HG02852 (cell line): ENCODE data around the gene EFHC1.
A peak's percentile ranks its signal among the peaks of the same experiment; 100 is the strongest.
"Not testable (repeated sequence)": the region's sequence is repeated elsewhere in the genome, so short reads cannot be mapped to it uniquely, and the experiment has no call there.

ENCODE experiments used
- ATAC-seq: cut with Tn5 transposase; IDR thresholded peaks from one replicate; pipeline ENCODE4 v1.9.1; 2021; ENCODE audit warnings: mild to moderate bottlenecking, moderate library complexity; ENCODE audit not compliant: unreplicated experiment

Gene EFHC1

DNA sequence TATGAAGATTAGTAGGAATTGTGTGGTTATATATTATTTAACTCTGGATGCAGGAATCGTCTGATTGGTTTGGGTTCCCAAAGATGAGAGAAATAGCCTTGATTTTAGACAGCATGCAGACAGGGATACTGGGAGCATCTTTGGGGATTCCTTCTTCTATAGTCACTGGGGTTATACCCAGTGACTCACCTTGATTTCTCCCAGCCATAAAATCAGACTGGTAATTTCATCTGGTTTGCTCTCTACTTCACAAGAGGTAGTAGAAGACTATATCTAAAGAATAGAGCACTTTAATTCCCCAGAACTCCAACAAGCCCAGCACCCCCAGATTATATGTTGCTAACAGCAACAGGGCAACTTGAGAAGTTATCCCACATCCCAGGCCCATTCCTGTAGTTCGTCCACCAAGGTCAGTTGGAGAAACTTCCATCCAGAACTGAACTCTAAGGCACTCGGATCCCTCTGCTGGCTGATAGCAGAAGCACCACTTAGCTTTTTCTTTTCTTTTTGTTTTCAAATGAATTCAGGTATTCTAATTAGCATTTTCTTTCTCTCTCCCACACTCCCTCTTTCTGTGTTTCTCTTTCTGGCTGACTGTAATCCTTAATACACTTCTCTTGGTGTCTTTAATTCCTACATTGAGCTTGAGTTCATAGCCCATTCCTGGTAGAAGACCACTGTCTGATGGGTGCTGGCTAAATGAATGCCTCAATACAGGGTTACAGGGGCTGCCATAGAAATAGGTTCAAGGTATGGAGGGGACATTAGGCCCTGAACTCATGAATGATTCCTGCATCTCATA, 20.4 kb upstream of the EFHC1 start:
- ATAC-seq, result no peak

DNA sequence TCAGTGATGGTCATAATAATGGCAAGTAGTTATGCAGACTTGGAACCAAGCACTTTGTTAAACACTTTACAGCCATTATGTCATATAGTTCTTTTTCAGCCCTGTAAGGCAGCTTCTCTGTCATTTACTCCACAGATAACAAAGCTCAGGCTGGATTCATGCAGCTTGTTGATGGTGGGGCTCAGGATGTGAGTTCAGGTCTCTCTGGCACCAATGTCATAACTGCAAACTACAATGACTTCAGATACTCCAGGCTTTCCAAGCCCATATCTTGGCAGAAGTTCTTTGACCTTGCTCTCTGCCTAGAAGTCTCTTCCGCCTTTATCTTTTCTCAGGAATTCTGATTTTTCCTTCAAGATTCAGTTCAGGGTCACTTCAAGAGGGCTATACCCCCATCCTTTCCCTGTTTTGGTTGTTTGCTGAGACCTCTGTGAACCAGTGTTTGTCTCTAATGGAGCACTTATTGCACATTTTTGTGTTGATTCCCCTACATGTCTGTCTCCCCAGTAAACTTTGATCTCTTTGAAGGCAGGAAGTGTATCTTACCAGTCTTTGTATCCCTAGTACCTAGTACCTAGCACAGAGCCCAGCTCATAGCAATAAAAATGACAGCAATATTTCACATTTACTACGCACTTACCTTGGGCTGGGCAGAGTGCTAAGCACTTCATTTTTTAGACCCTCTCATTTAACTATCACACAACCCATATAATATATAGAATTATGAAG, 19.7 kb upstream of the EFHC1 start:
- no peak for ATAC-seq

DNA sequence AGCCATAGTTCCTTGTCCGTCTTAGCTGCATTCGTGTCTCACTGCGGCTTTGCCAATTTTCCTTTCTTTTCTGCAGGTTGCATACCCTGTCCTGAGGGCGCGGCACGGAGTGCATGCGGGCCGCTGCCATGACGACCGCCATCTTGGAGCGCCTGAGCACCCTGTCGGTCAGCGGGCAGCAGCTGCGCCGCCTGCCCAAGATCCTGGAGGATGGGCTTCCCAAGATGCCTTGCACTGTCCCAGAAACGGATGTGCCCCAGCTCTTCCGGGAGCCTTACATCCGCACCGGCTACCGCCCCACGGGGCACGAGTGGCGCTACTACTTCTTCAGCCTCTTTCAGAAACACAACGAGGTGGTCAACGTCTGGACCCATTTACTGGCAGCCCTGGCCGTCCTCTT, 17.1 kb upstream of the EFHC1 start:
- no peak for ATAC-seq

DNA sequence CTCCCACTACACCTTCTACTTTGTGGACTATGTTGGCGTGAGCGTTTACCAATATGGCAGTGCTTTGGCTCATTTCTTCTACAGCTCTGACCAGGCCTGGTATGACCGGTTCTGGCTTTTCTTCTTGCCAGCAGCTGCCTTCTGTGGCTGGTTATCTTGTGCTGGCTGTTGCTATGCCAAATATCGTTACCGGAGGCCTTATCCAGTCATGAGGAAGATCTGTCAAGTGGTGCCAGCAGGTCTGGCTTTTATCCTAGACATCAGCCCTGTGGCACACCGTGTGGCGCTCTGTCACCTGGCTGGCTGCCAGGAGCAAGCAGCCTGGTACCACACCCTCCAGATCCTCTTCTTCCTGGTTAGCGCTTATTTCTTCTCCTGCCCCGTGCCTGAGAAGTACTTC, 16.5 kb upstream of the EFHC1 start:
- ATAC-seq, result no peak

DNA sequence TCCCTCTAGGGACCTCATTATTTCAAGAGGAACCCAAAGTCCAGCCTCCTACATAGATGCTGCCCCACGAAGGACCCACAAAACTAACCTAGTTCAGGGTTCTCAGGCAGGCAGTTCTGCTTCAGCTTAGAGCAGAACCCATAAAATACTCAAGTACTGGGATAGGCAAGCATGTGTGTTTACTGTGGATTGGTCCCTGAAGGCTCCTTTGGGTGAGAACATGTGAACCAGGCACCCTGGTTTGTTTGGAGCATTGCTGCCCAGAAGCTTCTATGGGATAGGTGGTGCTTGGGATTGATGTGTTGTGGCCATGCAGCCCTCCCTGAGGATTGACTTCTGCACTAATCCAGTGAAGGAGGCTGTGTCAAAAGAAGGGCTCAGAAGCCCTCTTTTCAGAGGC, 14.9 kb upstream of the EFHC1 start:
- ATAC-seq, result no peak

DNA sequence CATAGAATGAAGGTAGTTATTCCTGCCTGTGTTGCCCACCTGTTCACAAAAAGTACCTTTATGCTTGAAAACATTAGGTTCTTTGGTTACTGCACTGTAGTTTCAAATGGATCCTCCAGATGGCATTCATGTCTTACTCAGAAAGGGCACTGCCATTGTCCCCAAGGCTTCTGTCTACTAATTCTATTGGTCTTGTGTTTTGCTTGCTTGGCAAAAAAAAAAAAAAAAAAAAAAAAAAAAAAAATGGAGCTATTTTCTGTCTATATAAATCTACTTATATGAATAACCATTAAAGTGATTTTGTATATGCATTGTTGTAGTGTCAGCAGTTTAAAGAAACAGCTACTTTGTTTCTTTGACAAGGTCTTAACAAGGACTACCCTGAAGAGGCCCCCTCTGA, 12.7 kb upstream of the EFHC1 start:
- peak; percentile 57 for ATAC-seq

DNA sequence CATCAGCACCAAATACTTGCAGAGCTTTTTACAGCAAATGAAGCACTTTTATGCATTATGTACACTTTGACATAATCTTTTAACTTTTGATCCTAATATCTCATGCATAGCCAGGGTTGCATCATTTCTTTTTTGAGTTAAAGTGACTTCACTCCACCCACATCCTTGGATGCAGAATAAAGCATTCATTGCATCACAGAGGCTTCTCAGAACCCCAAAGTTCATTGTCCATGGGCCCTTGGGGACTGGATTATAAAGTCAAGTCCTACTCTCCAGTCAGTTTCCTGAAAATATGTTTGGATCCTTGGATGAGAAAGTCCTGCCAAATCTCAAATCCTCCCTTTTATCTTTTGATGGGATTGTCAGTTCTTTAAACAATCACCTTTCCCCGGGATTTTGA, 10.6 kb upstream of the EFHC1 start:
- no peak for ATAC-seq

DNA sequence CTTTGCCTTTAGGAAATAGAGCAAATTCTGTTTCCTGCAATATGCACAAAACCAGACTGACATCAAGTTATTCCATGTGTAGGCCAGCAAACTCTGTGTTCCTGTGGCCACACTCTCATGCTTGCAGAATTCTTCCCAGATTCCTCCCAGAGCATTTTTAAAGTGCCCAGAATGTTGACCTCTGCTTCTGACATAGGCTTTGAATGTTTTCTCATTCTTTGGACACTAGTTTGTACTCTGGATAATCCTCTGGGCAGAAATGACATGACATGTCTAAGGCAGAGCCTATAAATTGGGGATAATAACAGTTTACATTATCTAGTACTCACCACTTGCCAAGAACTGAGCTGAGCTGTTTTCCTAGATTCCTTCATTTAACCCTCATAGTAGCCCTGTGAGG, 9.2 kb upstream of the EFHC1 start:
- no peak for ATAC-seq

DNA sequence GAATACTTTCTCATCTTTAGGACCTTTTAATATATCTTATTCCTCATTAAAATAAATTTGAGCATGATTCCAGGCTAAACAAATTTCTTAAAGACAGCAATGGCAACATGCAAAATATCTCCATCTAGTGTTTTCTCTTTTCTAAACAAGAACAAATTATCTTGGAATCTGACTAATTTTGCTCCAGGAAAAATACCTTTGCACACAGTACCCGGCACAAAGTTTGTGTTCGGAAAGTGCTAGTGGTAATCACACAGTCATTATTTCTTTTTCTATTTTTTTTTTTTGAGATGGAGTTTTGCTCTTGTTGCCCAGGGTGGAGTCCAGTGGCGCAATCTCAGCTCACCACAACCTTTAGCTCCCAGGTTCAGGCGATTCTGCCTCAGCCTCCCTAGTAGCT, 8.2 kb upstream of the EFHC1 start:
- ATAC-seq, result no peak

DNA sequence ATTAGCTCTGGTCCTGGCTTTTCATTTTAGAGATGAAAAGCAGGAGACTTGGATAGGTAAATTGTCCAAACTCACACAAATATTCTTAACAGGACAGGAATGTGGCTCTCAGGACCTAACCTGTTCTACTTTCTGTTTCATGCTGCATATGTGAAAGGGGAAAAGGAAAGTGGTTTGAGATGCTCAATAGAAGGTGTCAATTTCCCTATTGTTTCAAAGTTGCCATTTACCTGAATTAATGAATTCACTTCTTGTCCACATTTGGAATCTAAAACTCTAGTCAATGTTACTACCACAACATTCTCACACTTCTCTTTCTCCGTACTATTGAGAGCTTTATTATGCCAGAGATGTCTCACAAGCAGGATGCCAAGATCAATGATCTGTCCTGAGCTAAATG, 4.8 kb upstream of the EFHC1 start:
- no peak for ATAC-seq

DNA sequence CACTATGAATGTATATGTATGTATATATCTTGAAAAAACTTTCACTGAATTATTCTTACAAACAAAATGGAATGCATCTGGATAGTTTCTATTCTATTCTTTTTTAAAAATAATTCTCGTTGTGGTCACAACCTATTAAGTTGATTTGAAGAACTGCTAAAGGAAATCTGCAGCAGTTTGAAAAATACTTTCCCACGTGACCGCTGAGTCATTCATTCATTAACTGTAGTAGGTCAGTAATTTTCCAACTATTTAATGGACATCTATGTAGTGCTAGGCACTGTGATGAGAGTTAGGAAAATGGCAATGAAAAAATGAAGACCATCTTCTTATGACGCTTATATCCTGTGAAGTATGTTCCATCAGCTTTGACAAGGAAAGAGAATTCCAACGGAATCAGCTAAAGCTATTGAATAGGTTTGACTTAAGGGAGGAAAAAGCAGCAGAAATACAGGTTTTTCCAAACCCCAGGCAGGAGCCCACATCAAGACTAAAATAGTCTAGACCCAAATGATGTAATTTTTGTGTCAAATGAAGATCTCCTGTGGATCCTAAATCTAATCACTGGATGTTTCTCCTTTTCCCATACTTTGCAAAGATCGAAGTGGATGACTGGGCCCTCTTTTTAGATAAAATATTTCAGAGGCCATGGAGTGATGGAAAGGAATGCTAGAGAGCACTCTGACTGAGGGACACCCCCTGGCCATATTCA, 4.1 kb upstream of the EFHC1 start:
- ATAC-seq, result no peak

DNA sequence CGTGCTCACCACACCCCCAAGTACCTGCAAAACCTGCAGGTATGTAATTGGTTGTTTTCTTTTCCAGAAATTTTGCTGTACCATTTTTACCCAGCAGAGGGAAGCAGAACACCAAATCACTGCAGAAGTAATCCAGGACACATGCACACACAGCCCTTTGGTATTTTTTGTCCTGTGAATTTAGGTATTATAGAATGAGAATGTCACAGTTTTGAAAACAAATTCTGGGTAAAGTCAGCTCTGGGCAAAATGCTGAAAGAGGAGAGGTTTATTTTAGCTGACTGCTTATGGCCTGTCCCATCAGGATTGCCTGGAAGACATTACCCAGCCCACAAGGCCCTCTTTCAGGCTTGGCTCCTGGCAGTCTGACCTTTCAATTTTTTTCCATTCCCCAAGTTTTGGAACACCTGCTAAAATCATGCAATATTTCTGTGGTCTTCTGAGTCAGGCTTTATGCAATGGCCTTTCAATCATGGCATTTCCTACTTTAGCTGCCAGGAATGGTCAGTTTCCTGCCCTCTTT, 3.5 kb upstream of the EFHC1 start:
- ATAC-seq, result no peak

DNA sequence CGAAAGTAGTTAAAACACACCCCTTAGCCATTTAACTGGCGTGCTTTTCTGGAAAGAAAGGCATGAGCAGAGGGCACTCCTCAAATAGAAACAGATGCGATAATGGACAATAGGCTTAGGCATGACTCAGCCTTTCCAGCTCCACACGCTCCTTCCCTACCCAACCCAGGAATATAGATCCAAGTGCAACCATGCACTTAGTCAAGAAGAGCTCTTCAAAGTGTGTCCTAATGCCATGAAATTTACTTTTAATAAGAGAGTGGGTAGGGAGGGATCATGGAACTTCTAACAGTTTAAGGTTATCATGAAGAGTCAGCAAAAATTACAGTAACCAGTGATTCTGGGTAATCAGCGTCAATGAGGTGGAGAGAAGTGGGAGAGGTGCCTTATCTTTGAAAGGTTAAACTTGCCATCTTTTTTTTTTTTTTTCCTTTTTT, 2.4 kb upstream of the EFHC1 start:
- no peak for ATAC-seq

DNA sequence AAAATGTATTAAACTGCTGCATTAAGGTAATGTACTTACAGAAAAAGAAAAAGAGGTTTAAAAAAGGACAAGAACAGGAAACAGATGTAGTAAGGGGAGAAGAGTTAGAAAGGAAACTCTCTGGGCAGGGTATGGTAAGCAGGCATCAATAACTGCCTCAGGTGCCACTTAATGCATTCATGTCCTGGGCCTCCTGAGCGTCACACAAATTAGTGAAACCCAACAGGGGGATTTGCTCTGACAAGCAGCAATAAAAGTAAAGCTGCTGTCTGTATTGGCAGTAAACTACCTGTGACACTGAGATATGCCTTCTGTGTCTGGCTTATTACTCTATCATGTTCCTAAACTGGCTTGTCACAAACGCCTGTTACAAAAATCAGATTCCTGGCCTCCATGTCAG, 1.5 kb upstream of the EFHC1 start:
- ATAC-seq, result no peak

DNA sequence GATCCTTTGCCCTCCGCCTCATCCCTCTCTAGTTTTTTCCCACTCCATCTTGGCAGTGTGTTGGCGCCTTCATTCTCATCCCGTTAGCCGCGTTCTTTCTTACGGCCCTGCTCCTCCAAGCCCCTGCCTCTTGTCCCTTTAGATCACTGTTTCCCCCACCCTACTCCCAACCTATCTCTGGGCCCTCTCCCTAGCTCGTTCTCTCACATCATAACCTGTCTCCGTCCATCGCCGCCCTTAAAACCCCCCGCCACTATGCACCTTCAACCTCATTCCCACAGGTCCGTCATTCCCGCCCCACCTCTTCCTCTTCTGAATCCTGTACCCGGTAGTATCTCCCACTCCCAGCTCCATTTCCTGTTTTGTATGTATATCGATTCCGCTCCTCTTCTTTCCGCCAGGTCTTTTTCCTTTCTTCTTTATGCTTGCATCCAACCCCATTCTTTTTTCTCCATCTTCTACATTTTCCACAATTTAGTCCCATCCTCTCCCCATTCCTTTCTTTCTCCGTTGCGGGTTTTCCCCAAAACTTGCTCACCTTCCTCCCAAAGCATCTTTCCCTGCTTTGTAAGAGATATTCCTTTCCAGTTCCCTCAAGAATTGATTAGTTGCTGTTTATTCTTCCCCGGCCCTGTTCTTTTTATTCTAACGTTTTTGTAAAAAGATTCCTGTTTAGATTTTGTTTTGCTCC, 671 bp downstream of the EFHC1 start:
- ATAC-seq, result no peak

DNA sequence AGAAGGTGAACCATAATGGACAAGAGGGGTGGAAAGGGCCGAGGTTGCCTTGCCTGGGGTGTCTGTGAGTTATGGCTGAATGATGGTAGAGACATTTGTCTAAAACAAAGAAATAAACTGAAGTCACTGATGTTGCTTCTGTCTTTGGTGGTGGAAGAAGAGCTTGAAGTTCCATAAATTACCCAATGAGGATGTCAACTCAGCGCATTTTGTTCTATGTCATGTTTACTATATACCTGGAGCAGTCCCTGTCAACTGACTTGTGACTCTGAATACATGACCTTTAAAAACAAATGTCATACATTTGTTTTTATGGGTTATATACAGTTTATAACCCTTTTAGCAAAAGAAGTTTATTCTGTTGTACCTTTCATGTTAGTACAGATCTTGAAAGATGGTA, 2.0 kb downstream of the EFHC1 start:
- no peak for ATAC-seq

DNA sequence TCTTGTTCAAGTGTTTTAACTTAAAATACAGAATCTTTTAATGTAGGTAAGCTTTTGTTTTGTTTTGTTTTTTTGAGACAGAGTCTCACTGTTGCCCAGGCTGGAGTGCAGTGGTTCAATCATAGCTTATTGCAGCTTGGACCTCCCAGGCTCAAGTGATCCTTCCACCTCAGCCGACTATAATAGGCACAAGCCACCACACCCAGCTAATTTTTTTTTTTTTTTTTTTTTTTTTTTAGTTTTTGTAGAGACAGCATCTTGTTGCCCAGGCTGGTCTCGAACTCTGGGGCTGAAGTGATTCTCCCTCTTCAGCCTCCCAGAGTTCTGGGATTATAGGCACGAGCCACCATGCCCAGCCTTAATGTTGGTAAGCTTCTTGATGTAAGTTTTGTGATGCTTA, 3.3 kb downstream of the EFHC1 start:
- no peak for ATAC-seq

DNA sequence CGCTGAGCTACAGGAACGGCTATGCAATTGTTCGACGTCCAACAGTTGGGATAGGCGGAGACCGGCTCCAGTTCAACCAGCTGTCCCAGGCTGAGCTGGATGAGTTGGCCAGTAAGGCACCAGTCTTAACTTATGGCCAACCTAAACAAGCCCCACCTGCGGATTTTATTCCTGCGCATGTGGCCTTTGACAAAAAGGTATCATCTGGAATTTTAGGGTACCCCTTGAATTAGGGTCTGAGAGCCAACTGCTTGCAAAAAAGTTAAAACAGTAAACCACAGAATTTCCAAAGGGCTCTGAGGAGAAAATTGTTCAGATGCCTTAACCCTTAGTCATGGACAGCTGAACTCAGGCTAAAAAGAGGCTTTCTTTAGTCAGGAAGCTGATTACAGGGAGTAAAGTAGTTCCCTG, 3.8 kb downstream of the EFHC1 start:
- no peak for ATAC-seq

DNA sequence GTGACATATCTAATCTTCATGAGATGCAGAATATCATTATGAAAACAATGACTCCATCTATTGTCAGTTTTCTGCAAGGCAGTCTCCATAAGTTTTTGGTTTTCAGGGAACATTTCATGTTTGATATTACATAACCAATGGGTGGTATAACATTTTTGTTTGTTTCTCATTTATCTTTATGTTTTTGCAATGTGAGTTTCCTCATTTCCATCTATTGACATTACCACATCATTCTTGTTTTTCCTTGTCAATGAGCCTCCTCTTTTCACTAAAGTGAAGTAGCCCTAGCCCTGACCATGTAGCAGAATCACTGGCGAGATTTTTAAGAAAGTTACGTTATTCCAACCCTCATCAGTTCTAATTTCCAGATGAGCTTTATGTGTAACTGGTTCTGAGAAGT, 4.4 kb downstream of the EFHC1 start:
- ATAC-seq, result no peak

DNA sequence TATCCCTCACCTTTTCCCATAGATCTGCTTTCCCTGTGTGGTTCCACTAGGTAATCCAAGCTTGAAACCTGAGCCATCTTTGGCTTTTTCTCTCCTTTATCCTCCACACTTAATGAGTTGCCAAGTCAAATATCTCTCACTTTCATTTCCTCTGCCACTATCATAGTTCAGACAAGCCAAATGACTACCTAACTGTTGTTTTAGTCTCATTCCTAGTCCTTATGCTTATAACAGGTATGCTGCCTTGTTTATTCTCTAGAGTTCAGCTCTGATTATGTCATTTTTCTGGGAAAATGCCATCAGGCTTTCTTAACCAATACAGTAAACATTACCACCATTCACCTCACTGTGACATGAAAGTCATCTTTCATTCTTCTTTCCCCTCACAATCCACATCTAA, 6.5 kb downstream of the EFHC1 start:
- no peak for ATAC-seq

DNA sequence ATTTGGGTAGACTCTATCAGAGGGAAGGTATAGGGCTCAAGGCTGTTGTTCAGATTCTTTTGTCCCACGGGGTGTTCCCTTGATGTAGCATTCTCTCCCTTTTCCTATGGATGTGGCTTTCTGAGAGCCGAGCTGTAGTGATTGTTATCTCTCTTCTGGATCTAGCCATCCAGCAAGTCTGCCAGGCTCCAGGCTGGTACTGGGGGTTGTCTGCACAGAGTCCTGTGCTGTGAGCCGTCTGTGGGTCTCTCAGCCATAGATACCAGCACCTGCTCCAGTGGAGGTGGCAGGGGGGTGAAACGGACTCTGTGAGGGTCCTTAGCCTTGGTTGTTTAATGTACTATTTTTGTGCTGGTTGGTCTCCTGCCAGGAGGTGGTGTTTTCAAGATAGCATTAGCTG, 13.2 kb downstream of the EFHC1 start:
- not testable (repeated sequence) for ATAC-seq
